OCI-LY7 (cell line): ENCODE measurements around the gene PSMD1. TPM values are rescaled to one million over a fixed set of nuclear protein-coding genes. Genes with fewer than 3 reads are reported as not detected.

Source experiments
- BruUV-seq: library from RNA; stranded (reverse); fragments of 400-500 nt; replicated peaks from 2 replicates; lab custom pipeline; 2021; lab: Mats Ljungman, UMichigan
- CTCF ChIA-PET: fragments of 300-600 bp; sonication (Branson Sonifier 250); formaldehyde crosslinking; loops from one replicate; lab custom pipeline; 2022; ENCODE audit warnings: antibody characterized with exemption; ENCODE audit not compliant: unreplicated experiment; lab: Charles Lee
- POLR2A ChIA-PET: fragments of 300-600 bp; sonication (Branson Sonifier 250); formaldehyde crosslinking; loops from one replicate; lab custom pipeline; 2022; ENCODE audit warnings: antibody characterized with exemption; lab: Charles Lee
- DNase-seq: peaks from one replicate; pipeline ENCODE4 v3.0.0-alpha.2; 2015; ENCODE audit warnings: low spot score
- H2AFZ ChIP-seq: fragments of 200-600 bp; sonication (generic), shearing (Covaris generic); 2 replicates; pipeline ENCODE4 v1.6.1; 2014; ENCODE audit warnings: mild to moderate bottlenecking, antibody characterized with exemption, low read length, moderate library complexity
- H3K27ac ChIP-seq: fragments of 200-600 bp; sonication (generic); 2 replicates; pipeline ENCODE4 v1.5.1; 2014; ENCODE audit warnings: mixed run types, low read depth, mild to moderate bottlenecking, moderate library complexity, low read length, inconsistent platforms; ENCODE audit not compliant: poor library complexity, severe bottlenecking
- H3K36me3 ChIP-seq: fragments of 200-600 bp; sonication (generic); 2 replicates; pipeline ENCODE4 v1.6.1; 2014; ENCODE audit warnings: mild to moderate bottlenecking, antibody characterized with exemption, low read length, moderate library complexity, mixed read lengths; ENCODE audit not compliant: insufficient read depth
- H3K4me1 ChIP-seq: fragments of 200-600 bp; sonication (generic); 2 replicates; pipeline ENCODE4 v1.5.1; 2014; ENCODE audit warnings: mild to moderate bottlenecking, low read length; ENCODE audit not compliant: insufficient read depth, poor library complexity, severe bottlenecking
- H3K4me2 ChIP-seq: fragments of 200-600 bp; sonication (generic); 2 replicates; pipeline ENCODE4 v1.6.1; 2014; ENCODE audit warnings: mild to moderate bottlenecking, low read length
- H3K4me3 ChIP-seq: fragments of 200-600 bp; sonication (generic); 2 replicates; pipeline ENCODE4 v1.5.1; 2014; ENCODE audit warnings: mild to moderate bottlenecking, low read depth, low read length; ENCODE audit not compliant: poor library complexity, severe bottlenecking
- H3K79me2 ChIP-seq: fragments of 200-600 bp; sonication (generic); 2 replicates; pipeline ENCODE4 v1.6.1; 2016; ENCODE audit warnings: low read depth, mild to moderate bottlenecking, low read length, moderate library complexity, mixed read lengths; ENCODE audit not compliant: insufficient read depth
- H3K9me2 ChIP-seq: fragments of 200-600 bp; sonication (generic); 2 replicates; pipeline ENCODE4 v1.6.1; 2016; ENCODE audit warnings: mild to moderate bottlenecking, low read length, mixed read lengths; ENCODE audit not compliant: insufficient read depth
- H3K9me3 ChIP-seq: fragments of 200-600 bp; sonication (generic); 2 replicates; pipeline ENCODE4 v1.6.1; 2014; ENCODE audit warnings: mild to moderate bottlenecking, mixed run types, low read length, mixed read lengths
- H4K20me1 ChIP-seq: fragments of 200-600 bp; sonication (generic); 2 replicates; pipeline ENCODE4 v1.6.1; 2014; ENCODE audit warnings: mild to moderate bottlenecking, antibody characterized with exemption, low read length, moderate library complexity, mixed read lengths; ENCODE audit not compliant: insufficient read depth
- CTCF ChIP-seq: fragments of 200-600 bp; sonication (generic); conservative IDR thresholded peaks from 2 replicates; pipeline ENCODE4 v1.5.1; 2014; ENCODE audit warnings: mild to moderate bottlenecking, antibody characterized with exemption, low read length, moderate library complexity, mixed read lengths
- EZH2phosphoT487 ChIP-seq: fragments of 200-600 bp; sonication (generic); IDR thresholded peaks from 2 replicates; pipeline ENCODE4 v1.6.1; 2018; ENCODE audit warnings: low read depth, borderline replicate concordance, mild to moderate bottlenecking, mixed run types, antibody characterized with exemption, low read length, moderate library complexity, mixed read lengths
- intact Hi-C: fragments of 100-400 bp; cut with micrococcal nuclease; formaldehyde crosslinking; loops from one replicate; pipeline ENCODE4 v1.10.0; 2022; ENCODE audit not compliant: unreplicated experiment
- total RNA-seq, 2 experiments: library from RNA; depleted of rRNA in 1 of 2; stranded (reverse); fragments of >200 nt in 1 of 2; shearing (Covaris generic) in 1 of 2; gene quantifications; 2 replicates each; pipeline ENCODE4 v1.2.3, GENCODE V29; 2014 to 2022

PSMD1 gene
- total RNA-seq, 2 experiments from 2014 or later: 60.5 to 105 TPM

- Histone ChIP-seq H3K79me2 (no peaks in the 10 kb centered on the region), H3K36me3 (no peaks in the 10 kb centered on the region), H3K4me2 (no peak overlapping the region), H3K9me3 (no peaks in the 10 kb centered on the region), H3K27ac (no peak overlapping the region), H3K4me1 (peaks cover 5% of the 10 kb centered on the region), H4K20me1 (no peaks in the 10 kb centered on the region), H2AFZ (no peak overlapping the region), H3K4me3 (no peak overlapping the region), H3K9me2 (no peaks in the 10 kb centered on the region)
- ChIA-PET CTCF (no interaction called here), POLR2A (interaction anchor here (0.6 kb wide), 1 partner anchor 500 kb away, joined by 6 read pairs; no protein-coding TSS in a partner anchor)
- TF ChIP-seq CTCF (no peak), EZH2phosphoT487 (no peak)
- intact Hi-C loops: no loop called here
- no TSS peak for BruUV-seq
- DNase-seq: no peak
These were observed 6.4 kb upstream of the PSMD1 start for GRCh38 chr2:231050018-231050901.

- Histone ChIP-seq H3K4me2 (no peak overlapping the region), H3K4me3 (no peak overlapping the region), H3K9me3 (no peaks in the 10 kb centered on the region), H3K9me2 (no peaks in the 10 kb centered on the region), H3K36me3 (no peaks in the 10 kb centered on the region), H2AFZ (no peak overlapping the region), H3K27ac (no peak overlapping the region), H4K20me1 (no peaks in the 10 kb centered on the region), H3K4me1 (peaks cover 5% of the 10 kb centered on the region), H3K79me2 (no peaks in the 10 kb centered on the region)
- intact Hi-C loops: no loop called here
- no peak for DNase-seq
- ChIA-PET CTCF (no interaction called here), POLR2A (interaction anchor here (0.6 kb wide), 1 partner anchor 83 kb away, joined by 3 read pairs; no protein-coding TSS in a partner anchor)
- BruUV-seq: no TSS peak
- no peak for TF ChIP-seq EZH2phosphoT487
- no peak for TF ChIP-seq CTCF
These were observed 5.6 kb upstream of the PSMD1 start for GRCh38 chr2:231051116-231051515.
